NCI-H2196 treated with DMSO at 0.1 percent for 48 hours (cell line): ENCODE measurements around the gene MYO5A.

Experiments used
- DNase-seq: peaks from one replicate; lab custom pipeline; 2025; ENCODE audit not compliant: unreplicated experiment; lab: John Stamatoyannopoulos, UW

MYO5A gene

GRCh38 chr15:52263563-52264282 is 265.0 kb downstream of the MYO5A start:
- no peak for DNase-seq

GRCh38 chr15:52262364-52262763 is 266.3 kb downstream of the MYO5A start:
- DNase-seq = no peak

GRCh38 chr15:52261498-52262242 is 267.0 kb downstream of the MYO5A start:
- no peak for DNase-seq

GRCh38 chr15:52261026-52261425 is 267.7 kb downstream of the MYO5A start:
- DNase-seq = no peak

- no peak for DNase-seq
Observed at GRCh38 chr15:52259503-52259902, 269.2 kb downstream of the MYO5A start.

- no peak for DNase-seq
Observed at GRCh38 chr15:52258461-52258860, 270.2 kb downstream of the MYO5A start.

- DNase-seq = no peak
Observed at GRCh38 chr15:52257734-52258062, 271.0 kb downstream of the MYO5A start.
